Cardiac muscle cell (in vitro differentiated cells and primary cell): ENCODE results near the gene YEATS4. TPM values are rescaled to one million over a fixed set of nuclear protein-coding genes. Genes with fewer than 3 reads are reported as not detected.

Source experiments
- DNase-seq, 2 donors: peaks; one replicate each; pipeline versions ENCODE4 v3.0.0 to v3.0.0-alpha.2; 2010 to 2017; ENCODE audit warnings: low read depth in 1 of 2, low spot score in 1 of 2
- H3K27ac ChIP-seq: fragments of 200-600 bp; sonication (generic); 2 replicates; pipeline ENCODE4 v1.5.1; 2016
- H3K27me3 ChIP-seq: fragments of 200-600 bp; sonication (generic); 2 replicates; pipeline ENCODE4 v1.6.0; 2016; ENCODE audit warnings: control low read depth
- H3K36me3 ChIP-seq: fragments of 200-600 bp; sonication (generic); 2 replicates; pipeline ENCODE4 v1.5.1; 2016; ENCODE audit warnings: control low read depth
- H3K4me1 ChIP-seq: fragments of 200-600 bp; sonication (generic); 2 replicates; pipeline ENCODE4 v1.8.1; 2017; ENCODE audit warnings: low read depth, mild to moderate bottlenecking, mixed run types
- H3K4me3 ChIP-seq: fragments of 200-600 bp; sonication (generic); 2 replicates; pipeline ENCODE4 v1.5.1; 2016; ENCODE audit warnings: mild to moderate bottlenecking
- H3K9me3 ChIP-seq: fragments of 200-600 bp; sonication (generic); 2 replicates; pipeline ENCODE4 v1.5.1; 2017; ENCODE audit warnings: low read depth, mild to moderate bottlenecking, control low read depth
- CTCF ChIP-seq: IDR thresholded peaks from 2 replicates; pipeline ENCODE4 v1.5.1; 2012; ENCODE audit warnings: low read depth, mild to moderate bottlenecking, low read length
- polyA plus RNA-seq: library from polyadenylated mRNA; unstranded; fragments of >200 nt; fragmentation: Nextera tagmentation; extraction: Ambion mirVana; gene quantifications from 2 replicates; pipeline ENCODE4 v1.2.1, GENCODE V29; 2016
- total RNA-seq: library from RNA; depleted of rRNA; stranded (reverse); fragments of >200 nt; gene quantifications from 2 replicates; pipeline ENCODE4 v1.2.3, GENCODE V29; 2016

Gene YEATS4
- total and polyA plus RNA-seq, 2 experiments from 2014 or later = 29.6 to 129 TPM

GRCh38 chr12:69417231-69417630 is 57.7 kb downstream of the YEATS4 start:
- Histone ChIP-seq H3K36me3 (no peaks in the 10 kb centered on the region), H3K4me3 (no peak overlapping the region), H3K4me1 (peaks cover 16% of the 10 kb centered on the region), H3K27ac (no peak overlapping the region), H3K9me3 (no peaks in the 10 kb centered on the region), H3K27me3 (no peaks in the 10 kb centered on the region)
- TF ChIP-seq CTCF = no peak
- DNase-seq = no peak

GRCh38 chr12:69417741-69418167 is 58.2 kb downstream of the YEATS4 start:
- no peak for DNase-seq
- no peak overlapping the region for H3K27ac ChIP-seq
- no peaks in the 10 kb centered on the region for H3K27me3 ChIP-seq
- H3K4me1 ChIP-seq = peaks cover 16% of the 10 kb centered on the region
- TF ChIP-seq CTCF = no peak
- H3K9me3 ChIP-seq = no peaks in the 10 kb centered on the region
- H3K4me3 ChIP-seq = no peak overlapping the region
- no peaks in the 10 kb centered on the region for H3K36me3 ChIP-seq

GRCh38 chr12:69419701-69420100 is 60.2 kb downstream of the YEATS4 start:
- Histone ChIP-seq H3K27ac (no peak overlapping the region), H3K9me3 (no peaks in the 10 kb centered on the region), H3K4me1 (peaks cover 16% of the 10 kb centered on the region), H3K27me3 (no peaks in the 10 kb centered on the region), H3K36me3 (no peaks in the 10 kb centered on the region), H3K4me3 (no peak overlapping the region)
- DNase-seq = no peak
- TF ChIP-seq CTCF = no peak

- H3K27me3 ChIP-seq = no peaks in the 10 kb centered on the region
- TF ChIP-seq CTCF = no peak
- DNase-seq = no peak
- peaks cover 9% of the 10 kb centered on the region for H3K4me1 ChIP-seq
- no peak overlapping the region for H3K27ac ChIP-seq
- no peaks in the 10 kb centered on the region for H3K9me3 ChIP-seq
- H3K36me3 ChIP-seq = no peaks in the 10 kb centered on the region
- no peak overlapping the region for H3K4me3 ChIP-seq
These were observed 62.0 kb downstream of the YEATS4 start for GRCh38 chr12:69421548-69421947.

GRCh38 chr12:69423037-69423905 is 63.7 kb downstream of the YEATS4 start:
- Histone ChIP-seq H3K4me1 (peaks cover 11% of the 10 kb centered on the region), H3K4me3 (no peak overlapping the region), H3K27me3 (no peaks in the 10 kb centered on the region), H3K36me3 (no peaks in the 10 kb centered on the region), H3K27ac (no peak overlapping the region), H3K9me3 (no peaks in the 10 kb centered on the region)
- DNase-seq = no peak
- TF ChIP-seq CTCF = no peak
